SK-N-SH (cell line): ENCODE results near the gene UTP18.

ENCODE experiments used
- CTCF ChIP-seq: fragments of 200-600 bp; sonication (generic); IDR thresholded peaks from 2 replicates; pipeline ENCODE4 v1.6.1; 2017; ENCODE audit warnings: antibody characterized with exemption, mild to moderate bottlenecking, moderate library complexity
- EZH2phosphoT487 ChIP-seq: fragments of 200-600 bp; sonication (generic); IDR thresholded peaks from 2 replicates; pipeline ENCODE4 v1.6.1; 2017; ENCODE audit warnings: low read depth, mixed run types, mild to moderate bottlenecking, antibody characterized with exemption, moderate library complexity, borderline replicate concordance
- FOXJ3 ChIP-seq: sonication (generic); formaldehyde crosslinking; IDR thresholded peaks from 2 replicates; pipeline ENCODE4 v1.5.1; 2020; ENCODE audit warnings: mild to moderate bottlenecking, missing genetic modification reagents
- GABPA ChIP-seq: IDR thresholded peaks from 2 replicates; pipeline ENCODE4 v1.4.0; 2012; ENCODE audit warnings: low read depth, mild to moderate bottlenecking
- MAX ChIP-seq: IDR thresholded peaks from 2 replicates; pipeline ENCODE4 v1.4.0; 2012; ENCODE audit warnings: low read depth
- PBX3 ChIP-seq: IDR thresholded peaks from 2 replicates; pipeline ENCODE4; 2012
- POLR2AphosphoS5 ChIP-seq: IDR thresholded peaks from 2 replicates; pipeline ENCODE4 v1.6.1; 2012; ENCODE audit warnings: low read depth, low read length
- RCOR1 ChIP-seq: fragments of 150-350 bp; IDR thresholded peaks from 2 replicates; pipeline ENCODE4 v1.6.1; 2017; ENCODE audit warnings: antibody characterized with exemption, low read length
- RFX5 ChIP-seq: IDR thresholded peaks from 2 replicates; pipeline ENCODE4 v1.6.1; 2012; ENCODE audit warnings: mild to moderate bottlenecking, improper control_type of control experiment, low read length
- SIN3A ChIP-seq: IDR thresholded peaks from 2 replicates; pipeline ENCODE4 v1.6.1; 2012; ENCODE audit warnings: low read depth, mild to moderate bottlenecking, low read length, moderate library complexity, borderline replicate concordance
- SMC3 ChIP-seq: IDR thresholded peaks from 2 replicates; pipeline ENCODE4 v1.6.1; 2012; ENCODE audit warnings: low read depth, low read length, improper control_type of control experiment
- TAF1 ChIP-seq: IDR thresholded peaks from 2 replicates; pipeline ENCODE4 v1.6.1; 2012; ENCODE audit warnings: low read depth, mild to moderate bottlenecking, low read length, moderate library complexity, borderline replicate concordance

GRCh38 chr17:51319186-51319585 lies 58.8 kb downstream of the UTP18 start:
- TF ChIP-seq MAX (no peak), SIN3A (no peak), CTCF (no peak), TAF1 (no peak), SMC3 (no peak), EZH2phosphoT487 (no peak), RFX5 (no peak), RCOR1 (no peak), PBX3 (no peak), POLR2AphosphoS5 (no peak), GABPA (no peak), FOXJ3 (CRISPR knock-in tag) (no peak)
